Activated naive CD4-positive, alpha-beta T cell treated with anti-CD3 and anti-CD28 coated beads for 36 hours (primary cell): ENCODE measurements around the gene HOXC11. TPM values are rescaled to one million over a fixed set of nuclear protein-coding genes. Genes with fewer than 3 reads are reported as not detected.

Experiments used
- CTCF ChIA-PET: fragments of 350-600 bp; sonication (Branson Sonifier 250); formaldehyde crosslinking; loops from one replicate; lab custom pipeline; 2021; ENCODE audit warnings: antibody characterized with exemption; lab: Charles Lee
- DNase-seq: peaks from one replicate; pipeline ENCODE4 v3.0.0-alpha.2; 2020
- H3K27ac Mint-ChIP-seq: one replicate; pipeline ENCODE4 v1.8.0; 2021; ENCODE audit warnings: mild to moderate bottlenecking, mixed read lengths
- H3K27me3 Mint-ChIP-seq: one replicate; pipeline ENCODE4 v1.8.0; 2021; ENCODE audit warnings: low read depth, mixed read lengths
- H3K36me3 Mint-ChIP-seq: one replicate; pipeline ENCODE4 v1.8.0; 2021; ENCODE audit warnings: low read depth, mixed read lengths
- H3K4me1 Mint-ChIP-seq: one replicate; pipeline ENCODE4 v1.8.0; 2021; ENCODE audit warnings: low read depth, mixed read lengths
- H3K4me3 Mint-ChIP-seq: one replicate; pipeline ENCODE4 v1.8.0; 2021; ENCODE audit warnings: mild to moderate bottlenecking, moderate library complexity, mixed read lengths
- H3K9me3 Mint-ChIP-seq: one replicate; pipeline ENCODE4 v1.8.0; 2021; ENCODE audit warnings: mixed read lengths
- intact Hi-C: fragments of 100-400 bp; cut with micrococcal nuclease; formaldehyde crosslinking; loops from one replicate; pipeline ENCODE4 v1.15.1; 2023
- total RNA-seq, 2 experiments: library from RNA; stranded (reverse); gene quantifications; one replicate each; pipeline ENCODE4 v1.2.3, GENCODE V29; 2021

Gene HOXC11
- total RNA-seq, 2 experiments from 2014 or later, result not detected

DNA sequence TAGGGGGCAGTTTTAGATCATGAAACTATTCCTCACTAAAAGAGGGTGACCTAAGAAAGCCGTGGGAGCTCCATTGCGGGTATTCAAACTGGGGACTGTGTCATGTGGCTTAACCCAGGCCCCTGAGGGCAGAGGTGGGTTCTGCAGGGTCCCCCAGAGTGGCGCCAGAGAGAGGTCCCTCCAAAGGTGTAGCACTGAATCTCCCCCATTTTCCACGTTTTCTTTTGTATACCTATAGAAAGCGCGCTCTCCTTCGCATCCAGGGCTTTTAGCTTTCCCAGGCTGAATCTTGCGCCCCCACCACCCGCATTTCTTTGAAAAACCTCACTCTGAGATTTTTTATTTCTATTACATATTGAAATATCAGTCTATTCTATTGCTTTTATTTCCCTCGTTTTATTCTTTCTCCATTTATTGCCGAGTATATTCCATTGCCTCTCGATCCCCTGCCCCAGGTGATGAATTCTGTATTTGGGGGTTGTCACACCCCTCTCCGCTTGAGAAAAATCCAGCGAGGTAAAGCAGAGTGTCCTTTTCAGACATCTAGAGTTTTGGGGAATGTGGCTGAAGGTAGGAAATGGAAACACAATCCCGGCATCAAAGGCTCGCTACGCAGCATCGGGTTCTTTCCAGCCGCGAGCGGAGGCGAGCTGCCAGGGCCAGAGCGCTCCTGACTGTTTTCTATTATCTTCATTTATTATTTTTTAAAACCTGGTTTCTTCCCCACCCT is 35.2 kb upstream of the HOXC11 start:
- H3K4me1 Mint-ChIP-seq, result peaks cover 7% of the 10 kb centered on the region
- H3K36me3 Mint-ChIP-seq, result no peaks in the 10 kb centered on the region
- no peak overlapping the region for H3K4me3 Mint-ChIP-seq
- no peak for DNase-seq
- H3K27ac Mint-ChIP-seq, result no peak overlapping the region
- H3K27me3 Mint-ChIP-seq, result peaks cover 81% of the 10 kb centered on the region
- intact Hi-C loops, result no loop called here
- CTCF ChIA-PET, result interaction anchor here (1.2 kb wide), 1 partner anchor 12 kb away, joined by 3 read pairs; no protein-coding TSS in a partner anchor
- H3K9me3 Mint-ChIP-seq, result no peaks in the 10 kb centered on the region

DNA sequence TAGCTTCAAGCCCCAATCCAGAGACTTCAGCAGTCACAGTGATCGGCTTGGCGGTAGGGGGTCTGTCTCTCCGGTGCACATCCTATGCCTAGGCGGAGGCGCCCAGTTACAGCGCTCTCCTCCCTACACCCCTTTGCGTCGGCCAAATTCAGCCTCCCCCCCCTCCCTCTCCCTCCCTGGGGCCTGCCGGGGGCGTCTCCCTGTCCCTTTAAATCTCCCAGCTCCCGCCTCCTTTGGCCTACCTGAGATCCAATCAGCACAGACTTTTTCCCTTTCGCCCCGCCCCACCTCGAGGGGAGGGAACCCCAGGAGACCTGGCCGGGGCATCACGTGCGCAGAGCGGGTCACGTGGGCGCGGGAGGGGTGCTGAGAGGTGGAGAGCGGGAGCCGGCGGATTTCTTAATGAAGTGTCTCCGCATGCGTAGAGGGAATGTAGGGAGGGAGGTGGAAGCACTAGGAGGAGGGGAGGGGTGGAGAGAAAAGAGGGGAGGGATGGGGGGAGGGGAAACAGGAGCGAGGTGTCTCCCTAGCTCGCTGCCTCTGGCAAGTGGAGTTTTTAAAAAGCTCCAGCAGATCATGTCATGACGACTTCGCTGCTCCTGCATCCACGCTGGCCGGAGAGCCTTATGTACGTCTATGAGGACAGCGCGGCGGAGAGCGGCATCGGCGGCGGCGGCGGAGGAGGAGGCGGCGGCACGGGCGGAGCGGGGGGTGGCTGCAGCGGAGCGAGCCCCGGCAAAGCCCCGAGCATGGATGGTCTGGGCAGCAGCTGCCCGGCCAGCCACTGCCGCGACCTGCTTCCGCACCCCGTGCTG is 34.4 kb upstream of the HOXC11 start, which contains the start of gene HOXC13:
Gene HOXC13, plus strand, starts transcription at position 506 of the 815 bp plus-strand sequence. Its CDS starts 76 bp downstream, at position 582.
- CTCF ChIA-PET, result interaction anchor here (1.2 kb wide), 1 partner anchor 13 kb away, joined by 3 read pairs; no protein-coding TSS in a partner anchor
- peak within 1 kb of the TSS; percentile 8 for H3K4me3 Mint-ChIP-seq
- peaks cover 81% of the 10 kb centered on the region for H3K27me3 Mint-ChIP-seq
- H3K27ac Mint-ChIP-seq, result no peak within 1 kb of the TSS
- peaks cover 7% of the 10 kb centered on the region for H3K4me1 Mint-ChIP-seq
- H3K36me3 Mint-ChIP-seq, result no peaks in the 10 kb centered on the region
- peak; percentile 60 for DNase-seq
- H3K9me3 Mint-ChIP-seq, result no peaks in the 10 kb centered on the region
- intact Hi-C loops, result no loop called here

DNA sequence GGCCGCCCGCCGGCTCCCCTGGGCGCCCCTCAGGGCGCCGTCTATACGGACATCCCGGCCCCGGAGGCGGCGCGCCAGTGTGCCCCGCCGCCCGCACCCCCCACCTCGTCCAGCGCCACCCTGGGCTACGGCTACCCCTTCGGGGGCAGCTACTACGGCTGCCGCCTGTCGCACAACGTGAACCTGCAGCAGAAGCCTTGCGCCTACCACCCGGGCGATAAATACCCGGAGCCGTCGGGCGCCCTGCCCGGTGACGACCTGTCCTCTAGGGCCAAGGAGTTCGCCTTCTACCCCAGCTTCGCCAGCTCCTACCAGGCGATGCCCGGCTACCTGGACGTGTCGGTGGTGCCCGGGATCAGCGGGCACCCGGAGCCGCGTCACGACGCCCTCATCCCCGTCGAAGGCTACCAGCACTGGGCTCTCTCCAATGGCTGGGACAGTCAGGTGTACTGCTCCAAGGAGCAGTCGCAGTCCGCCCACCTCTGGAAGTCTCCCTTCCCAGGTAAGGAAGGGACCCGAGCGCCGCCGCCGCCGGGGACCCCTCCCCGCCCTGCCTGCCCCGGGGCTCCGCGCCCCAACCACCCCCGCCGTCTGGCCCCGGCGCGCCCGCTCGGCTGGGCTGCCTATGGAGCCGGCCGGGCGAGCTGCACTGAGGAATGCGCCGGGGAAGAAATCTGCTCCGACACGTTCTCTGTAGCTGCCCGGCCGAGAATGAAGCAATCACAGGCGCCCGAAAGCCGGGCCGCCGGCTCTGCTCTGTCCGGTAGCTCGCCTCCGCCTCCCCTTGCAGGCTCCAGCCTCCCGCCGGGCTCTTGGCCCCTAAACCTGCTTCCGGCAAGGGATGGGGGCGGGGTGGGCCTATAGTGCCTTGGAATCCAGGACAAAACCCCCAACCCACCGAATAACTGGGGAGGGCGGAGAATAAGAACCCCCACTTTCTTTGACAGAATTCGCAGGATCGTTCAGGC is 33.5 kb upstream of the HOXC11 start:
- H3K4me3 Mint-ChIP-seq, result no peak overlapping the region
- H3K27ac Mint-ChIP-seq, result peak overlapping the region; percentile 32
- intact Hi-C loops, result loop anchor here (10.0 kb wide), 1 partner anchor 245 kb away; no protein-coding TSS in a partner anchor
- CTCF ChIA-PET, result interaction anchor here (1.4 kb wide), 1 partner anchor 194 kb away, joined by 3 read pairs; no protein-coding TSS in a partner anchor
- no peak for DNase-seq
- peaks cover 81% of the 10 kb centered on the region for H3K27me3 Mint-ChIP-seq
- no peaks in the 10 kb centered on the region for H3K9me3 Mint-ChIP-seq
- peaks cover 7% of the 10 kb centered on the region for H3K4me1 Mint-ChIP-seq
- no peaks in the 10 kb centered on the region for H3K36me3 Mint-ChIP-seq

DNA sequence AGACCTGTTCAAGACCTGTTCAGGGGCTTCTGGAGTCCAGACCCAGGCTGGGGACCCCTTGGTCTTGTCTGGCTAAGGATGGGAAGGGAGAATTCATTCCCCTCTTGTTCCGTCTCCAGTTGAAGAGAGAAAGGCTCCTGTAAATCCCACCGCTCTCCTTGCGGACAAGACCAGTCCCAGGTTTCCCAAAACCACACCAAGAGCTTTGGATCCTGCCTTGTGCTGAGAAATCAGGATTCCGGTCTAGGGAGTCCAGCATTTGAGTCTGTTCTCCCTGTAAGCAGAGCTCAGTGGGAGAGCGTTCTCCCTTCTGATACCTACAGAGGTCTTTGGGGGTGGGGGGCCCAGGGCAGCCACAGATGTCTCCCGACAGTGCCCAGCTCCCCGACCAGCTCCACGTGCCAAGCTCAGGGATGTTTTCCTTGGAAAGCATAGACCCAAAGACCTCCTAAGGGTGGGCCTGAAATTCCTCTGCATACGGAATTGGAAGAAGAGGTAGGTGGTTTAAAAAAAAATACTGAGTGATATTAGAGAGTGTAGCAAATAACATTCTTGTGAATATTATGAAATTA is 32.4 kb upstream of the HOXC11 start:
- no peaks in the 10 kb centered on the region for H3K36me3 Mint-ChIP-seq
- no peaks in the 10 kb centered on the region for H3K9me3 Mint-ChIP-seq
- no peak for DNase-seq
- H3K27ac Mint-ChIP-seq, result no peak overlapping the region
- intact Hi-C loops, result loop anchor here (10.0 kb wide), 1 partner anchor 246 kb away; no protein-coding TSS in a partner anchor
- peaks cover 8% of the 10 kb centered on the region for H3K4me1 Mint-ChIP-seq
- H3K4me3 Mint-ChIP-seq, result no peak overlapping the region
- H3K27me3 Mint-ChIP-seq, result peaks cover 84% of the 10 kb centered on the region
- CTCF ChIA-PET, result interaction anchor here (1.4 kb wide), 2 partner anchors 195 to 251 kb away, joined by 3 read pairs; no protein-coding TSS in a partner anchor

DNA sequence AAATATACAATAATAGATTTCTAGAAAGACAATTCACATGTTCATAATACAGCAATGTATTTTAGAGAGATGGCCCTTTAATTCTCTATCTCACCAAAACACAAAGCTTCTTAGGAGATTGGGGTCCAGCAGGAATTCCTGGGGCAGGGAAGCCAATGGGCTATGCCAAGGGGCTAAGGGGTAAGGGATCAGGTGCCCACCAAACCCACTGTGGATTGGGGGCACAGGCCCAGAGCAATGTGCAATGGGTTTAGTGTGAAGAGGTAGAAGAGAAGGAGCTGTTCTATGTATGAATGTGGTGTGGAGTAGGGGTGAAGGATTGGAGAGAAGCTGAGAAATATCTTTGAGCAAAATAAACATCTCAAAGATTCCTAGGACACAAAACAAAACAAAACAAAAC is 31.7 kb upstream of the HOXC11 start:
- Mint-ChIP-seq H3K4me3 (no peak overlapping the region), H3K4me1 (peaks cover 3% of the 10 kb centered on the region), H3K36me3 (no peaks in the 10 kb centered on the region), H3K9me3 (no peaks in the 10 kb centered on the region), H3K27ac (no peak overlapping the region), H3K27me3 (peaks cover 84% of the 10 kb centered on the region)
- intact Hi-C loops, result loop anchor here (10.0 kb wide), 1 partner anchor 246 kb away; no protein-coding TSS in a partner anchor
- no peak for DNase-seq
- CTCF ChIA-PET, result interaction anchor here (1.4 kb wide), 1 partner anchor 251 kb away, joined by 3 read pairs; no protein-coding TSS in a partner anchor

DNA sequence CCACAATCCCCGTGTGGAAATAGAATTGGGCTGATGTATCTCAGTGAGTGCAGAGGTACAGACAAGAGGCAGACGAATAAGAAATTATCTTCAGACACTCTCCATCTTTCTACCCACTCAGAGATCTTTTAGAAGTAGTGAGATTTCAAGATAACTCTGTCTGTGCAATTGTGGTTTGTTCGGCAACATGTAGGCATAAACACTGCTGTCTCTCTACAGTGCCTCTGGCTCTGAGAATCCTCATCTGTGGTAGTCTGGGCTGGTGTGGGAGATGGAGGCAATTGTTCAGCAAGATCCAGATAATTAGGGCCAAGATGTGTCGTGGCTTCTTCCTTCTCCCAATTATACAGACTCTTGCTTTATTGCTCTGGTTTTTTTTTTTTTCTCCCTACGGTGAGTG is 31.2 kb upstream of the HOXC11 start:
- Mint-ChIP-seq H3K36me3 (no peaks in the 10 kb centered on the region), H3K9me3 (no peaks in the 10 kb centered on the region), H3K4me3 (no peak overlapping the region), H3K27ac (no peak overlapping the region), H3K4me1 (peaks cover 3% of the 10 kb centered on the region), H3K27me3 (peaks cover 85% of the 10 kb centered on the region)
- CTCF ChIA-PET, result interaction anchor here (1.4 kb wide), 1 partner anchor 250 kb away, joined by 3 read pairs; no protein-coding TSS in a partner anchor
- no peak for DNase-seq
- intact Hi-C loops, result loop anchor here (10.0 kb wide), 1 partner anchor 247 kb away; no protein-coding TSS in a partner anchor

DNA sequence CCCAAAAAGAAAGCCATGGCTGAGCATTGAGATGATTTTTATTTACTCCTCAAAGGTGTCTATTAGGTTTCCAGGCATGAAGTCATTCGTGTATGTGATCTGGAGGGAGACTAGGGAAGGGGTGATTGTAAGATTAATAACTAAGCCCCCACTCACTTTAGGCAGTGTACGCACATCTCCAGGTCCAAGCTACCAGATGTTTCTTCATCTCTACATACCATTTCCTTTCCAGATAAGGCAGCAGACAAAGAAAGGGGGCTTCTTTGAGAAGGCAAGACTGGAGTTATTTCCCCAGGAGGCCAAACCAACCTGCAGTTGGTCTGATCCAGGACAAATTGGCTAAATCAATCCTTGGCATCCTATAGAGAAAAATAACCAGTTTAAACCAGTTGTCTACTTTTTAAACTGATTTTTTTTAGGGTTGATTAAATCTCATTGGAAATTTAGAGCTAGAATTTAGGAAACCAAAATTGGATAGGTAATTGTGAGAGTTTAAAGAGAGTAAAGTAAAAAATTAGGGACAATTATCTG is 30.4 kb upstream of the HOXC11 start:
- no peak overlapping the region for H3K4me3 Mint-ChIP-seq
- no peak for DNase-seq
- no peak overlapping the region for H3K27ac Mint-ChIP-seq
- CTCF ChIA-PET, result no interaction called here
- H3K36me3 Mint-ChIP-seq, result no peaks in the 10 kb centered on the region
- no peaks in the 10 kb centered on the region for H3K9me3 Mint-ChIP-seq
- peaks cover 3% of the 10 kb centered on the region for H3K4me1 Mint-ChIP-seq
- H3K27me3 Mint-ChIP-seq, result peaks cover 78% of the 10 kb centered on the region
- intact Hi-C loops, result loop anchor here (10.0 kb wide), 1 partner anchor 248 kb away; no protein-coding TSS in a partner anchor

DNA sequence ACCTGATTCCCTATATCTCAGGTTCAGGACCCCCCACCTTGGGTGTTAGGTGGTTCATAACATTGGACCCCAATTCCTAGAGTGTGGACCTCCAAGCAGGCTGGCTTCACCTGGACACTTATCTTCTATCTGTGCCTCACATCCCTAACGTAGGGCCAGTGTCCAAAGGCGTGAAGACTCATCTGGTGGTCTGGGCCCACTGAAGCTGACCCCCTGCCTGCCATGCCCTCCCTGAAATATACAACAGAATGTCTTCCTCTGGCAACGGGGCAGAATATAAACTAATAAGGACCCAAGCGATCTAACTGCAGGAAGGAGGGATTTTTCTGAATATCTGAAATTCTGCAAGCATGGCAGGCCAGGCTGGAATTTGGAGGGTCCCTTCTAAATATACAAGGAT is 28.7 kb upstream of the HOXC11 start:
- Mint-ChIP-seq H3K4me3 (no peak overlapping the region), H3K36me3 (no peaks in the 10 kb centered on the region), H3K27me3 (peaks cover 81% of the 10 kb centered on the region), H3K27ac (no peak overlapping the region), H3K9me3 (no peaks in the 10 kb centered on the region), H3K4me1 (peaks cover 3% of the 10 kb centered on the region)
- intact Hi-C loops, result loop anchor here (10.0 kb wide), 1 partner anchor 249 kb away; no protein-coding TSS in a partner anchor
- CTCF ChIA-PET, result no interaction called here
- DNase-seq, result no peak

DNA sequence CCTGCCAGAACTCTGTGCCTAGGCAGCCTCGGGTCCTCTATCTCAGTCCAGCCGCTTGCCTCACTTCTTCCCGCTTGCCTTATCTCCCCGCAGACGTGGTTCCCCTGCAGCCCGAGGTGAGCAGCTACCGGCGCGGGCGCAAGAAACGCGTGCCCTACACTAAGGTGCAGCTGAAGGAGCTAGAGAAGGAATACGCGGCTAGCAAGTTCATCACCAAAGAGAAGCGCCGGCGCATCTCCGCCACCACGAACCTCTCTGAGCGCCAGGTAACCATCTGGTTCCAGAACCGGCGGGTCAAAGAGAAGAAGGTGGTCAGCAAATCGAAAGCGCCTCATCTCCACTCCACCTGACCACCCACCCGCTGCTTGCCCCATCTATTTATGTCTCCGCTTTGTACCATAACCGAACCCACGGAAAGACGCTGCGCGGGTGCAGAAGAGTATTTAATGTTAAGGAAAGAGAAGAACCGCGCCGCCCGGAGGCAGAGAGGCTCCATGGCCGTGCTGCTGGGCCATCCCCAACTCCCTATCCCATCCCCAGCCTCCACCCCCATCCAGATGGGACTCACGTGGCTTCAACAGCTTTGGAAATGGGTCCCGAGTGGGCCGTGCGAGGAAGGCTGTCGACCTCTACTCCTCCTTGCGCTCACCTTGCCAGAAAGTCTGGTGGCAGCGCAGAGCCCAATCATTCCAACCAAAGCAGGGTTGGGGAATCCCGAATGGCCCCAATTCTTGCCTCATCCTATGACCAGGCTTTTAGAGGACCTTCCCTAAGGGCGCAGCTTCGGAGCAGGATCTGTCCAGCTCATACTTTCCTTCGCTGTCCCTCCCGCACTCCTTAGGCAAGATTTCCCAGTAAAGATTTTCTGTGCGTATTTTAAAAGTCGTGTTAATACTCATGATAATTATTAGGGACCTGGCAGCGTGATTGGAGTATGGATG is 27.7 kb upstream of the HOXC11 start:
- Mint-ChIP-seq H3K4me1 (peaks cover 5% of the 10 kb centered on the region), H3K4me3 (no peak overlapping the region), H3K27ac (no peak overlapping the region), H3K27me3 (peaks cover 81% of the 10 kb centered on the region), H3K9me3 (no peaks in the 10 kb centered on the region), H3K36me3 (no peaks in the 10 kb centered on the region)
- CTCF ChIA-PET, result no interaction called here
- intact Hi-C loops, result loop anchor here (10.0 kb wide), 1 partner anchor 250 kb away; no protein-coding TSS in a partner anchor
- no peak for DNase-seq

DNA sequence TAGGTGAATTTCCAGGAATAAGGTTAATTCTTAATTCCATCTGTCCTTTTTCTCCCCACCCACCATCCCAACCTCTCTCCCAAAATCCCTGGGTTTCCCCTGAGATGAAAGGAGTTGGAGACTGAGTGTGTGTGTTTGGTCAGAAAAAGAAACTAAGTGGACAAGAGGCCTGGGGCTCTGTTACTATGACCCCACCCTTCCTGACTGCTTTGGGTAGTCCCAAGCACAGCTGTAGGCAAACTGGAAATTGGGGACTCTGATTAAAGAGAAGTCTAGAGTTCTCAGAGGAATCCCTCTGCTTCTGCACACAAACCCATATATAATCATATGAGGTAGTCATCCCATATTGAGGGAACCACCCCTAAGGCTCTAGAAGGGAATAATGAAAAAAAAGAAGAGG is 25.2 kb upstream of the HOXC11 start:
- Mint-ChIP-seq H3K27ac (no peak overlapping the region), H3K4me1 (peaks cover 17% of the 10 kb centered on the region), H3K9me3 (no peaks in the 10 kb centered on the region), H3K27me3 (peaks cover 87% of the 10 kb centered on the region), H3K36me3 (no peaks in the 10 kb centered on the region), H3K4me3 (no peak overlapping the region)
- intact Hi-C loops, result loop anchor here (10.0 kb wide), 1 partner anchor 253 kb away; no protein-coding TSS in a partner anchor
- no peak for DNase-seq
- CTCF ChIA-PET, result no interaction called here
